Right lobe of liver (tissue), 4 donors: Measurements from ENCODE around the gene CFAP57.

Experiments used
- POLR2A ChIP-seq: fragments of 450-650 bp; IDR thresholded peaks from one replicate; pipeline ENCODE4 v1.6.1; 2017; ENCODE audit warnings: antibody characterized with exemption, mild to moderate bottlenecking
- TF ChIP-seq, protein P1 (sequence below), 4 donors: fragments of 200-600 bp in 3 of 4; fragments of 450-650 bp in 1 of 4; IDR thresholded peaks; one replicate each; pipeline versions ENCODE4 v1.5.1 to v1.8.0; 2016 to 2022; ENCODE audit warnings: antibody characterized with exemption in 4 of 4, mild to moderate bottlenecking in 2 of 4
- donor health status: DM: no; HTN: no; CAD: no.
- donor health status: DM: no; HTN: no; CAD: no.
- donor health status: DM: no; HTN: yes; CAD: no.

DNA sequence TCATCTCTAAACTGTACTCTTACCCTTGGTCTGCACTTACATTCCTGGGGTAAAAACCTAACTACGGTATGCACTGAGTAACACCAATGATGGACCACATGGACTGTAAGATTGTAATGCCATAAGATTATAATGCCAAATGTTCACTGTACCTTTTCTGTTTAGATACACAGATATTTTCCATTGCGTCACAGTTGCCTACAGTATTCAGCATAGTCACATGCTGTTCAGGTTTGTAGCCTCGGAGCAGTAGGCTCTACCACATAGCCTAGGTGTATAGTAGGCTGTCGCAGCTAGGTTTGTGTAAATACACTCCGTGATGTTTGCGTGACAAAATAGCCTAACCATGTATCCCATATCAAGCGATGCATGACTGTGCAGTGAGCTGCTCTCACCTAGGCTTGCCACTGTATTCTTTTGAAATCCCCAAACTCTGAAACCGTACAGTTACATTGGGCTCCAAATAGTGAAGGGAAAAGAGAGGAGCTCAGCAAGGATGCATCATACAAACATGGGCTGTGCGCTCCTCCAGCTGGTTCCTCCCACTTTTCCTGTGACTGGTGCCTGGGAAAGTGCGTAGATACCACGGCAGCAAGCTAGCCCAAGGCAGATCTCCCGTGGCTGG, 35.2 kb downstream of the CFAP57 start:
- TF ChIP-seq, protein P1, sequence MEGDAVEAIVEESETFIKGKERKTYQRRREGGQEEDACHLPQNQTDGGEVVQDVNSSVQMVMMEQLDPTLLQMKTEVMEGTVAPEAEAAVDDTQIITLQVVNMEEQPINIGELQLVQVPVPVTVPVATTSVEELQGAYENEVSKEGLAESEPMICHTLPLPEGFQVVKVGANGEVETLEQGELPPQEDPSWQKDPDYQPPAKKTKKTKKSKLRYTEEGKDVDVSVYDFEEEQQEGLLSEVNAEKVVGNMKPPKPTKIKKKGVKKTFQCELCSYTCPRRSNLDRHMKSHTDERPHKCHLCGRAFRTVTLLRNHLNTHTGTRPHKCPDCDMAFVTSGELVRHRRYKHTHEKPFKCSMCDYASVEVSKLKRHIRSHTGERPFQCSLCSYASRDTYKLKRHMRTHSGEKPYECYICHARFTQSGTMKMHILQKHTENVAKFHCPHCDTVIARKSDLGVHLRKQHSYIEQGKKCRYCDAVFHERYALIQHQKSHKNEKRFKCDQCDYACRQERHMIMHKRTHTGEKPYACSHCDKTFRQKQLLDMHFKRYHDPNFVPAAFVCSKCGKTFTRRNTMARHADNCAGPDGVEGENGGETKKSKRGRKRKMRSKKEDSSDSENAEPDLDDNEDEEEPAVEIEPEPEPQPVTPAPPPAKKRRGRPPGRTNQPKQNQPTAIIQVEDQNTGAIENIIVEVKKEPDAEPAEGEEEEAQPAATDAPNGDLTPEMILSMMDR (IDR thresholded peaks at IDR 0.05), result no peak
- no peak for TF ChIP-seq POLR2A
